GM13976 (cell line): ENCODE results near the gene AGAP3.

ENCODE experiments used
- DNase-seq: peaks from one replicate; pipeline ENCODE4 v3.0.0; 2012; ENCODE audit warnings: low spot score
- CTCF ChIP-seq: IDR thresholded peaks from 2 replicates; pipeline ENCODE4 v1.5.1; 2012; ENCODE audit warnings: borderline replicate concordance, mild to moderate bottlenecking; ENCODE audit not compliant: insufficient read depth; ENCODE audit errors: extremely low read depth, missing control alignments, control extremely low read depth
- in situ Hi-C: fragments of 300-500 bp; cut with MboI; formaldehyde crosslinking; loops from one replicate; pipeline ENCODE4 v1.12.0; 2022; ENCODE audit warnings: low sequenced_read_pairs, mixed read lengths, inconsistent platforms; ENCODE audit not compliant: unreplicated experiment

The AGAP3 gene

GRCh38 chr7:151088019-151088855 lies 2.0 kb downstream of the AGAP3 start:
- in situ Hi-C loops: no loop called here
- no peak for TF ChIP-seq CTCF
- no peak for DNase-seq

- in situ Hi-C loops: no loop called here
- DNase-seq: no peak
- TF ChIP-seq CTCF: no peak
These were observed 2.8 kb downstream of the AGAP3 start for GRCh38 chr7:151088856-151089699.

GRCh38 chr7:151089893-151090730 lies 3.8 kb downstream of the AGAP3 start:
- in situ Hi-C loops: no loop called here
- no peak for TF ChIP-seq CTCF
- no peak for DNase-seq

- in situ Hi-C loops: no loop called here
- DNase-seq: no peak
- TF ChIP-seq CTCF: no peak
These were observed 4.7 kb downstream of the AGAP3 start for GRCh38 chr7:151091003-151091402.

- no peak for DNase-seq
- in situ Hi-C loops: no loop called here
- TF ChIP-seq CTCF: peak; percentile 59
These were observed 5.2 kb downstream of the AGAP3 start for GRCh38 chr7:151091431-151091830.

- in situ Hi-C loops: no loop called here
- DNase-seq: no peak
- TF ChIP-seq CTCF: no peak
These were observed 5.7 kb downstream of the AGAP3 start for GRCh38 chr7:151091988-151092387.
